Upper lobe of right lung (tissue), 1 donor: Measurements from ENCODE around the gene SLC35B2. TPM values are rescaled to one million over a fixed set of nuclear protein-coding genes. Genes with fewer than 3 reads are reported as not detected.

Source experiments
- ATAC-seq: fragments of 200-7000 bp; cut with Tn5 transposase; one replicate; pipeline ENCODE4 v1.9.1; 2020; ENCODE audit warnings: mild to moderate bottlenecking, moderate library complexity
- DNase-seq: peaks from one replicate; pipeline ENCODE4 v3.0.0-alpha.2; 2020
- H3K27ac ChIP-seq: fragments of 200-600 bp; one replicate; pipeline ENCODE4 v1.8.0; 2022
- H3K27me3 ChIP-seq: fragments of 200-600 bp; one replicate; pipeline ENCODE4 v1.8.0; 2022; ENCODE audit warnings: mild to moderate bottlenecking
- H3K36me3 ChIP-seq: fragments of 200-600 bp; one replicate; pipeline ENCODE4 v1.8.0; 2022
- H3K4me1 ChIP-seq: fragments of 200-600 bp; one replicate; pipeline ENCODE4 v1.8.0; 2022
- H3K4me3 ChIP-seq: fragments of 200-600 bp; one replicate; pipeline ENCODE4 v1.8.0; 2022; ENCODE audit warnings: mild to moderate bottlenecking
- H3K9me3 ChIP-seq: fragments of 200-600 bp; one replicate; pipeline ENCODE4 v1.8.0; 2022
- CTCF ChIP-seq: fragments of 200-600 bp; IDR thresholded peaks from one replicate; pipeline ENCODE4 v1.8.0; 2022; ENCODE audit warnings: antibody characterized with exemption
- intact Hi-C: fragments of 100-400 bp; cut with DNase I; formaldehyde crosslinking; loops from one replicate; pipeline ENCODE4 v1.11.0; 2022
- total RNA-seq: library from RNA; stranded (reverse); fragmentation: NEBNext Ultra II Directional; extraction: Animal tissue kit (Norgen Biotek cat#: 25700); gene quantifications from one replicate; pipeline ENCODE4 v1.2.1, GENCODE V29; 2021
- donor health status: DM: no; HTN: yes; CAD: no; lungs with severe emphysema.

Gene SLC35B2
- total RNA-seq, 1 donor from 2014 or later, result 32.3 TPM

GRCh38 chr6:44248579-44248978 is 8.7 kb downstream of the SLC35B2 start:
- H3K36me3 ChIP-seq, result peaks cover 49% of the 10 kb centered on the region
- peak overlapping the region; percentile 96 for H3K4me3 ChIP-seq
- H3K27me3 ChIP-seq, result no peaks in the 10 kb centered on the region
- TF ChIP-seq CTCF, result no peak
- H3K27ac ChIP-seq, result no peak overlapping the region
- intact Hi-C loops, result no loop called here
- ATAC-seq (no peak), DNase-seq (no peak)
- peaks cover 18% of the 10 kb centered on the region for H3K4me1 ChIP-seq
- no peaks in the 10 kb centered on the region for H3K9me3 ChIP-seq

- DNase-seq, result peak; percentile 90
- intact Hi-C loops, result no loop called here
- Histone ChIP-seq H3K36me3 (peaks cover 39% of the 10 kb centered on the region), H3K4me1 (peaks cover 18% of the 10 kb centered on the region), H3K27ac (peak overlapping the region; percentile 93), H3K27me3 (no peaks in the 10 kb centered on the region), H3K9me3 (no peaks in the 10 kb centered on the region), H3K4me3 (peak overlapping the region; percentile 96)
- no peak for TF ChIP-seq CTCF
- peak; percentile 63 for ATAC-seq
Measured at GRCh38 chr6:44247338-44248302, 9.7 kb downstream of the SLC35B2 start.

GRCh38 chr6:44246663-44247337 is 10.5 kb downstream of the SLC35B2 start, which contains the start of gene HSP90AB1:
TSS of gene HSP90AB1 (plus strand) at chr6:44247101. CDS start at chr6:44248630, 1,529 bp downstream.
- DNase-seq (peak; percentile 95), ATAC-seq (peak; percentile 89)
- intact Hi-C loops, result no loop called here
- Histone ChIP-seq H3K9me3 (no peaks in the 10 kb centered on the region), H3K4me1 (peaks cover 18% of the 10 kb centered on the region), H3K36me3 (peaks cover 31% of the 10 kb centered on the region), H3K4me3 (peak within 1 kb of the TSS; percentile 96), H3K27me3 (no peaks in the 10 kb centered on the region), H3K27ac (peak within 1 kb of the TSS; percentile 93)
- no peak for TF ChIP-seq CTCF

- TF ChIP-seq CTCF, result peak; percentile 19
- Histone ChIP-seq H3K27ac (peak overlapping the region; percentile 93), H3K9me3 (no peaks in the 10 kb centered on the region), H3K27me3 (no peaks in the 10 kb centered on the region), H3K4me3 (peak overlapping the region; percentile 96), H3K36me3 (peaks cover 24% of the 10 kb centered on the region), H3K4me1 (peaks cover 18% of the 10 kb centered on the region)
- ATAC-seq, result peak; percentile 86
- DNase-seq, result peak; percentile 97
- intact Hi-C loops, result no loop called here
Measured at GRCh38 chr6:44245912-44246662, 11.2 kb downstream of the SLC35B2 start.

- H3K4me1 ChIP-seq, result peaks cover 18% of the 10 kb centered on the region
- DNase-seq (no peak), ATAC-seq (no peak)
- H3K9me3 ChIP-seq, result no peaks in the 10 kb centered on the region
- H3K36me3 ChIP-seq, result peaks cover 18% of the 10 kb centered on the region
- no peaks in the 10 kb centered on the region for H3K27me3 ChIP-seq
- H3K27ac ChIP-seq, result peak overlapping the region; percentile 93
- no peak for TF ChIP-seq CTCF
- peak overlapping the region; percentile 96 for H3K4me3 ChIP-seq
- intact Hi-C loops, result no loop called here
Measured at GRCh38 chr6:44245391-44245911, 11.9 kb downstream of the SLC35B2 start.
